GM18511 (cell line): ENCODE measurements around the gene WDR27.
"Not testable (repeated sequence)": the region's sequence is repeated elsewhere in the genome, so short reads cannot be mapped to it uniquely, and the experiment has no call there.

Experiments
- ATAC-seq: cut with Tn5 transposase; IDR thresholded peaks from one replicate; pipeline ENCODE4 v1.9.1; 2021; ENCODE audit warnings: mild to moderate bottlenecking, moderate library complexity; ENCODE audit not compliant: unreplicated experiment

WDR27 gene

GRCh38 chr6:169494038-169494437 lies 207.8 kb downstream of the WDR27 start:
- no peak for ATAC-seq

- no peak for ATAC-seq
Observed at GRCh38 chr6:169491482-169491881, 210.3 kb downstream of the WDR27 start.

- ATAC-seq: no peak
Observed at GRCh38 chr6:169490830-169491229, 211.0 kb downstream of the WDR27 start.

- ATAC-seq: no peak
Observed at GRCh38 chr6:169490246-169490641, 211.6 kb downstream of the WDR27 start.

GRCh38 chr6:169489563-169490245 lies 212.1 kb downstream of the WDR27 start:
- no peak for ATAC-seq

- ATAC-seq: no peak
Observed at GRCh38 chr6:169487579-169488436, 214.0 kb downstream of the WDR27 start.

GRCh38 chr6:169479783-169480495 lies 221.9 kb downstream of the WDR27 start:
- ATAC-seq: no peak

- no peak for ATAC-seq
Observed at GRCh38 chr6:169474362-169474761, 227.5 kb downstream of the WDR27 start.

- peak; percentile 82 for ATAC-seq
Observed at GRCh38 chr6:169473663-169474062, 228.2 kb downstream of the WDR27 start.

- no peak for ATAC-seq
Observed at GRCh38 chr6:169472786-169473416, 228.9 kb downstream of the WDR27 start.

- no peak for ATAC-seq
Observed at GRCh38 chr6:169470790-169471189, 231.0 kb downstream of the WDR27 start.

- ATAC-seq: no peak
Observed at GRCh38 chr6:169469028-169469427, 232.8 kb downstream of the WDR27 start.

- not testable (repeated sequence) for ATAC-seq
Observed at GRCh38 chr6:169467755-169468154, 234.1 kb downstream of the WDR27 start.

- ATAC-seq: not testable (repeated sequence)
Observed at GRCh38 chr6:169466256-169466655, 235.6 kb downstream of the WDR27 start.

- no peak for ATAC-seq
Observed at GRCh38 chr6:169457762-169458161, 244.1 kb downstream of the WDR27 start.

GRCh38 chr6:169456840-169457239 lies 245.0 kb downstream of the WDR27 start:
- ATAC-seq: no peak

GRCh38 chr6:169455470-169455869 lies 246.4 kb downstream of the WDR27 start:
- ATAC-seq: no peak

- ATAC-seq: no peak
Observed at GRCh38 chr6:169454872-169455204, 247.0 kb downstream of the WDR27 start.

- no peak for ATAC-seq
Observed at GRCh38 chr6:169454204-169454871, 247.5 kb downstream of the WDR27 start.

- no peak for ATAC-seq
Observed at GRCh38 chr6:169452869-169453620, 248.8 kb downstream of the WDR27 start.
